Esophagus muscularis mucosa (tissue), 3 donors: ENCODE data around the gene PLCB3.

Experiments used
- CTCF ChIP-seq, 3 experiments: fragments of 200-600 bp in 2 of 3; fragments of 450-650 bp in 1 of 3; sonication (generic) in 2 of 3; IDR thresholded peaks; one replicate each; pipeline ENCODE4 v1.5.1; 2017 to 2019; ENCODE audit warnings: antibody characterized with exemption in 3 of 3, mild to moderate bottlenecking in 2 of 3, moderate library complexity in 1 of 3
- POLR2AphosphoS5 ChIP-seq, 2 donors: sonication (generic); formaldehyde crosslinking; IDR thresholded peaks; one replicate each; pipeline ENCODE4 v1.6.1; 2017; ENCODE audit warnings: antibody characterized with exemption in 2 of 2

- TF ChIP-seq CTCF (IDR thresholded peaks at IDR 0.05) (no peak), POLR2AphosphoS5 (IDR thresholded peaks at IDR 0.05) (no peak)
These were observed 41.8 kb upstream of the PLCB3 start for GRCh38 chr11:64209563-64209843.
